Muscle layer of duodenum (tissue), 2 donors: ENCODE measurements around the gene KRTAP12-3.
"Not testable (repeated sequence)": the region's sequence is repeated elsewhere in the genome, so short reads cannot be mapped to it uniquely, and the experiment has no call there.

Source experiments
- H3K27ac ChIP-seq: one replicate; pipeline ENCODE4 v1.7.0; 2013; ENCODE audit warnings: mild to moderate bottlenecking, low read length
- H3K27me3 ChIP-seq: one replicate; pipeline ENCODE4 v1.7.0; 2013; ENCODE audit warnings: low read depth, mild to moderate bottlenecking, control low read depth, low read length
- H3K36me3 ChIP-seq, 2 donors: one replicate each; pipeline ENCODE4 v1.7.0; 2013; ENCODE audit warnings: low read length in 2 of 2, control low read depth in 1 of 2, mild to moderate bottlenecking in 1 of 2; ENCODE audit not compliant: insufficient read depth in 2 of 2, control insufficient read depth in 1 of 2
- H3K4me1 ChIP-seq, 2 donors: one replicate each; pipeline ENCODE4 v1.7.0; 2013; ENCODE audit warnings: low read length in 2 of 2, mild to moderate bottlenecking in 2 of 2, control low read depth in 1 of 2, moderate library complexity in 1 of 2; ENCODE audit not compliant: insufficient read depth in 2 of 2, control insufficient read depth in 1 of 2
- H3K4me3 ChIP-seq, 2 donors: one replicate each; pipeline ENCODE4 v1.7.0; 2013; ENCODE audit warnings: low read length in 2 of 2, low read depth in 1 of 2, mild to moderate bottlenecking in 1 of 2
- H3K9me3 ChIP-seq, 2 donors: one replicate each; pipeline ENCODE4 v1.7.0; 2013; ENCODE audit warnings: low read length in 2 of 2, control low read depth in 1 of 2, mild to moderate bottlenecking in 1 of 2; ENCODE audit not compliant: control insufficient read depth in 1 of 2
- donor health status: healthy.

The KRTAP12-3 gene

GRCh38 chr21:44671911-44672310 lies 14.2 kb downstream of the KRTAP12-3 start:
- Histone ChIP-seq H3K4me1 (no peaks in the 10 kb centered on the region), H3K27ac (no peak overlapping the region), H3K4me3 (no peak overlapping the region), H3K27me3 (no peaks in the 10 kb centered on the region), H3K9me3 (peaks cover 0 to 16% of the 10 kb centered on the region in 2 donors), H3K36me3 (no peaks in the 10 kb centered on the region)

- no peaks in the 10 kb centered on the region for H3K36me3 ChIP-seq
- H3K9me3 ChIP-seq = peaks cover 0 to 7% of the 10 kb centered on the region in 2 donors
- H3K4me3 ChIP-seq = no peak overlapping the region
- H3K27me3 ChIP-seq = no peaks in the 10 kb centered on the region
- no peaks in the 10 kb centered on the region for H3K4me1 ChIP-seq
- H3K27ac ChIP-seq = no peak overlapping the region
Observed at GRCh38 chr21:44677881-44678280, 20.1 kb downstream of the KRTAP12-3 start.

- Histone ChIP-seq H3K4me3 (no peak overlapping the region), H3K9me3 (peaks cover 0 to 2% of the 10 kb centered on the region in 2 donors), H3K27ac (no peak overlapping the region), H3K36me3 (no peaks in the 10 kb centered on the region), H3K27me3 (no peaks in the 10 kb centered on the region), H3K4me1 (no peaks in the 10 kb centered on the region)
Observed at GRCh38 chr21:44681152-44681551, 23.4 kb downstream of the KRTAP12-3 start.

GRCh38 chr21:44681861-44682579 lies 24.3 kb downstream of the KRTAP12-3 start, which contains the start of gene KRTAP12-1:
Gene KRTAP12-1 (minus strand): TSS chr21:44682163. CDS start chr21:44682123, 40 bp downstream.
- Histone ChIP-seq H3K4me3 (no peak within 1 kb of the TSS), H3K36me3 (no peaks in the 10 kb centered on the region), H3K27ac (no peak within 1 kb of the TSS), H3K4me1 (no peaks in the 10 kb centered on the region), H3K9me3 (peaks cover 0 to 2% of the 10 kb centered on the region in 2 donors), H3K27me3 (no peaks in the 10 kb centered on the region)

- Histone ChIP-seq H3K9me3 (peaks cover 0 to 2% of the 10 kb centered on the region in 2 donors), H3K27ac (no peak overlapping the region), H3K36me3 (no peaks in the 10 kb centered on the region), H3K4me3 (no peak overlapping the region), H3K27me3 (no peaks in the 10 kb centered on the region), H3K4me1 (no peaks in the 10 kb centered on the region)
Observed at GRCh38 chr21:44682580-44683151, 24.9 kb downstream of the KRTAP12-3 start.

GRCh38 chr21:44684077-44684476 lies 26.3 kb downstream of the KRTAP12-3 start:
- Histone ChIP-seq H3K27me3 (no peaks in the 10 kb centered on the region), H3K9me3 (peaks cover 0 to 2% of the 10 kb centered on the region in 2 donors), H3K4me3 (no peak overlapping the region), H3K36me3 (no peaks in the 10 kb centered on the region), H3K4me1 (no peaks in the 10 kb centered on the region), H3K27ac (no peak overlapping the region)

- H3K4me3 ChIP-seq = no peak overlapping the region
- no peak overlapping the region for H3K27ac ChIP-seq
- no peaks in the 10 kb centered on the region for H3K4me1 ChIP-seq
- no peaks in the 10 kb centered on the region for H3K36me3 ChIP-seq
- peaks cover 0 to 2% of the 10 kb centered on the region in 2 donors for H3K9me3 ChIP-seq
- no peaks in the 10 kb centered on the region for H3K27me3 ChIP-seq
Observed at GRCh38 chr21:44684483-44684882, 26.8 kb downstream of the KRTAP12-3 start.

- not testable (repeated sequence) for H3K9me3 ChIP-seq, H3K4me1 ChIP-seq, H3K27ac ChIP-seq, H3K4me3 ChIP-seq, H3K27me3 ChIP-seq, H3K36me3 ChIP-seq
Observed at GRCh38 chr21:44685050-44685449, 27.3 kb downstream of the KRTAP12-3 start.

- H3K4me3 ChIP-seq = no peak overlapping the region
- no peaks in the 10 kb centered on the region for H3K4me1 ChIP-seq
- H3K36me3 ChIP-seq = no peaks in the 10 kb centered on the region
- H3K27me3 ChIP-seq = no peaks in the 10 kb centered on the region
- no peak overlapping the region for H3K27ac ChIP-seq
- H3K9me3 ChIP-seq = peaks cover 0 to 5% of the 10 kb centered on the region in 2 donors
Observed at GRCh38 chr21:44686000-44686781, 28.5 kb downstream of the KRTAP12-3 start.

GRCh38 chr21:44686843-44687561 lies 29.3 kb downstream of the KRTAP12-3 start:
- H3K4me3 ChIP-seq = no peak overlapping the region
- H3K9me3 ChIP-seq = peaks cover 0 to 7% of the 10 kb centered on the region in 2 donors
- H3K27ac ChIP-seq = no peak overlapping the region
- no peaks in the 10 kb centered on the region for H3K4me1 ChIP-seq
- H3K27me3 ChIP-seq = no peaks in the 10 kb centered on the region
- no peaks in the 10 kb centered on the region for H3K36me3 ChIP-seq

- H3K4me3 ChIP-seq = no peak overlapping the region
- no peaks in the 10 kb centered on the region for H3K27me3 ChIP-seq
- H3K27ac ChIP-seq = no peak overlapping the region
- no peaks in the 10 kb centered on the region for H3K4me1 ChIP-seq
- peaks cover 2 to 10% of the 10 kb centered on the region in 2 donors for H3K9me3 ChIP-seq
- H3K36me3 ChIP-seq = no peaks in the 10 kb centered on the region
Observed at GRCh38 chr21:44687671-44688070, 29.9 kb downstream of the KRTAP12-3 start.
